GM23338 (cell line): ENCODE data around the gene CCDC197.

Source experiments
- EZH2 ChIP-seq: fragments of 200-600 bp; sonication (generic); IDR thresholded peaks from one replicate; pipeline ENCODE4 v1.8.0; 2017; ENCODE audit warnings: antibody characterized with exemption, mild to moderate bottlenecking, low read depth; ENCODE audit not compliant: unreplicated experiment
- POLR2AphosphoS5 ChIP-seq: IDR thresholded peaks from 2 replicates; pipeline ENCODE4 v1.6.1; 2016; ENCODE audit warnings: antibody characterized with exemption, low read depth
- TF ChIP-seq, protein P1 (sequence below), 2 experiments: fragments of 200-600 bp in 1 of 2; sonication (generic) in 1 of 2; conservative IDR thresholded peaks; 2 replicates each; pipeline versions ENCODE4 v1.5.1 to v1.6.1; 2016 to 2017; ENCODE audit warnings: antibody characterized with exemption in 2 of 2, low read depth in 2 of 2, mild to moderate bottlenecking in 2 of 2, moderate library complexity in 1 of 2
- TF ChIP-seq, protein P2 (sequence below): IDR thresholded peaks from 2 replicates; pipeline ENCODE4 v1.6.1; 2016; ENCODE audit warnings: antibody characterized with exemption
- TF ChIP-seq, protein P3 (sequence below): IDR thresholded peaks from one replicate; pipeline ENCODE4 v1.6.1; 2018; ENCODE audit warnings: antibody characterized with exemption; ENCODE audit not compliant: unreplicated experiment

DNA sequence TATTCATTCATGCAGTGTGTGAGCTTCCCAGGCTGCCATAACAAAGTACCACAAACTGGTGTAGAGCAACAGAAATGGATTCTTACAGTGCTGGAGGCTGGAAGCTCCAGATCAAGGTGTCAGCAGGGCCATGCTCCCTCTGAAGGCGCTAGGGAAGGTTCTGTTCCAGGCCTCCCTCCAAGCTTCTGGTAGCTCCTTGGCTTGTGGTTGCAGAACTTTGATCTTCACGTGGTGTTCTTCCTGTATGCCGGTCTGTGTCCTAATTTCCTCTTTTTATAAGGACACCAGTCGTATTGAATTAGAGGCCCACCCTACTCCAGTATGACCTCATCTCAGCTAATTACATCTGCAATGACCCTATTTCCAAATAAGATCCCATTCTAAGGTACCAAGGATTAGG is 32.2 kb downstream of the CCDC197 start:
- no peak for TF ChIP-seq POLR2AphosphoS5
- TF ChIP-seq, protein P1, sequence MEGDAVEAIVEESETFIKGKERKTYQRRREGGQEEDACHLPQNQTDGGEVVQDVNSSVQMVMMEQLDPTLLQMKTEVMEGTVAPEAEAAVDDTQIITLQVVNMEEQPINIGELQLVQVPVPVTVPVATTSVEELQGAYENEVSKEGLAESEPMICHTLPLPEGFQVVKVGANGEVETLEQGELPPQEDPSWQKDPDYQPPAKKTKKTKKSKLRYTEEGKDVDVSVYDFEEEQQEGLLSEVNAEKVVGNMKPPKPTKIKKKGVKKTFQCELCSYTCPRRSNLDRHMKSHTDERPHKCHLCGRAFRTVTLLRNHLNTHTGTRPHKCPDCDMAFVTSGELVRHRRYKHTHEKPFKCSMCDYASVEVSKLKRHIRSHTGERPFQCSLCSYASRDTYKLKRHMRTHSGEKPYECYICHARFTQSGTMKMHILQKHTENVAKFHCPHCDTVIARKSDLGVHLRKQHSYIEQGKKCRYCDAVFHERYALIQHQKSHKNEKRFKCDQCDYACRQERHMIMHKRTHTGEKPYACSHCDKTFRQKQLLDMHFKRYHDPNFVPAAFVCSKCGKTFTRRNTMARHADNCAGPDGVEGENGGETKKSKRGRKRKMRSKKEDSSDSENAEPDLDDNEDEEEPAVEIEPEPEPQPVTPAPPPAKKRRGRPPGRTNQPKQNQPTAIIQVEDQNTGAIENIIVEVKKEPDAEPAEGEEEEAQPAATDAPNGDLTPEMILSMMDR (conservative IDR thresholded peaks at IDR 0.05; ENCODE audit: low read depth in 2 of 2): no peak
- no peak for TF ChIP-seq EZH2
- TF ChIP-seq, protein P2, sequence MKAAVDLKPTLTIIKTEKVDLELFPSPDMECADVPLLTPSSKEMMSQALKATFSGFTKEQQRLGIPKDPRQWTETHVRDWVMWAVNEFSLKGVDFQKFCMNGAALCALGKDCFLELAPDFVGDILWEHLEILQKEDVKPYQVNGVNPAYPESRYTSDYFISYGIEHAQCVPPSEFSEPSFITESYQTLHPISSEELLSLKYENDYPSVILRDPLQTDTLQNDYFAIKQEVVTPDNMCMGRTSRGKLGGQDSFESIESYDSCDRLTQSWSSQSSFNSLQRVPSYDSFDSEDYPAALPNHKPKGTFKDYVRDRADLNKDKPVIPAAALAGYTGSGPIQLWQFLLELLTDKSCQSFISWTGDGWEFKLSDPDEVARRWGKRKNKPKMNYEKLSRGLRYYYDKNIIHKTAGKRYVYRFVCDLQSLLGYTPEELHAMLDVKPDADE: no peak
- TF ChIP-seq, protein P3, sequence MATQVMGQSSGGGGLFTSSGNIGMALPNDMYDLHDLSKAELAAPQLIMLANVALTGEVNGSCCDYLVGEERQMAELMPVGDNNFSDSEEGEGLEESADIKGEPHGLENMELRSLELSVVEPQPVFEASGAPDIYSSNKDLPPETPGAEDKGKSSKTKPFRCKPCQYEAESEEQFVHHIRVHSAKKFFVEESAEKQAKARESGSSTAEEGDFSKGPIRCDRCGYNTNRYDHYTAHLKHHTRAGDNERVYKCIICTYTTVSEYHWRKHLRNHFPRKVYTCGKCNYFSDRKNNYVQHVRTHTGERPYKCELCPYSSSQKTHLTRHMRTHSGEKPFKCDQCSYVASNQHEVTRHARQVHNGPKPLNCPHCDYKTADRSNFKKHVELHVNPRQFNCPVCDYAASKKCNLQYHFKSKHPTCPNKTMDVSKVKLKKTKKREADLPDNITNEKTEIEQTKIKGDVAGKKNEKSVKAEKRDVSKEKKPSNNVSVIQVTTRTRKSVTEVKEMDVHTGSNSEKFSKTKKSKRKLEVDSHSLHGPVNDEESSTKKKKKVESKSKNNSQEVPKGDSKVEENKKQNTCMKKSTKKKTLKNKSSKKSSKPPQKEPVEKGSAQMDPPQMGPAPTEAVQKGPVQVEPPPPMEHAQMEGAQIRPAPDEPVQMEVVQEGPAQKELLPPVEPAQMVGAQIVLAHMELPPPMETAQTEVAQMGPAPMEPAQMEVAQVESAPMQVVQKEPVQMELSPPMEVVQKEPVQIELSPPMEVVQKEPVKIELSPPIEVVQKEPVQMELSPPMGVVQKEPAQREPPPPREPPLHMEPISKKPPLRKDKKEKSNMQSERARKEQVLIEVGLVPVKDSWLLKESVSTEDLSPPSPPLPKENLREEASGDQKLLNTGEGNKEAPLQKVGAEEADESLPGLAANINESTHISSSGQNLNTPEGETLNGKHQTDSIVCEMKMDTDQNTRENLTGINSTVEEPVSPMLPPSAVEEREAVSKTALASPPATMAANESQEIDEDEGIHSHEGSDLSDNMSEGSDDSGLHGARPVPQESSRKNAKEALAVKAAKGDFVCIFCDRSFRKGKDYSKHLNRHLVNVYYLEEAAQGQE: no peak
